ENCODE data around the gene TCF12. TPM values are rescaled to one million over a fixed set of nuclear protein-coding genes. Genes with fewer than 3 reads are reported as not detected.

The TCF12 gene
- total and polyA plus RNA-seq, 2 donors (not counting 3 experiments of a cell fraction or from before 2014, with no cell fraction given) = 72.1 to 133 TPM

DNA sequence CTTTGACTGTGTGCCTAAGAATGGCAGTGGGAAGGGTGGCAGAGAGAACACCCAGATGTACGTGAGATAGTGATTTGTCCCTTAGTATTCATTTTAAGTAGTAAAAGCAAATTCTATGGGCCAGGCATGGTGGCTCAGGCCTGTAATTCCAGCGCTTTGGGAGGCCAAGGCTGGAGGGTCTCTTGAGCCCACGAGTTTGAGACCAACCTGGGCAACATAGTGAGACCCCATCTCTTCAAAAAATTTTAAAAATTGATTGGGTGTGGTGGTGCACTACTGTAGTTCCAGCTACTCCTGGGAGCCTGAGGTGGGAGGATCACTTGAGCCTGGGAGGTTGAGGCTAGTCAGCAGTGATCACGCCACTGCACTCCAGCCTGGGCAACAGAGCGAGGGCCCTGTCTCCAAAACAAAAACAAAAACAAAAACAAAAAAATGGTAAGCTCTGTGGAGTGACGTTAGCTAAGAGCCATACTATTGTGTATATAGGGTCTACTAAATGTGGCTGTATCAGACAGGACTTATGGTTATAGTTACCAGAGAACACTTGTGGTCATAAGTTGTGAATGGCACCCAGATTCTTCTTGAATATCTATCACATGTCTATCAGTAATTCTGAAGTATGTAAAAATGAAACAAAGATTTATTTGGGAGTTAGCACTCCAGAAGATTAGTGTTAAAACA lies 171.5 kb downstream of the TCF12 start:
- TF ChIP-seq GATA2 (IDR thresholded peaks at IDR 0.05; ENCODE audit: insufficient read depth, insufficient read length, low read depth, low read length) = no peak
- TF ChIP-seq, protein P1, sequence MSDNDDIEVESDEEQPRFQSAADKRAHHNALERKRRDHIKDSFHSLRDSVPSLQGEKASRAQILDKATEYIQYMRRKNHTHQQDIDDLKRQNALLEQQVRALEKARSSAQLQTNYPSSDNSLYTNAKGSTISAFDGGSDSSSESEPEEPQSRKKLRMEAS (IDR thresholded peaks at IDR 0.05; ENCODE audit: insufficient read depth, insufficient read length) = no peak
- TF ChIP-seq POLR2A (IDR thresholded peaks at IDR 0.05; ENCODE audit: low read depth, low read length) = no peak
- TF ChIP-seq EZH2 (IDR thresholded peaks at IDR 0.05; ENCODE audit: borderline replicate concordance, low read depth, low read length, severe bottlenecking) = no peak
- no peak for TF ChIP-seq FOS (IDR thresholded peaks at IDR 0.05; ENCODE audit: borderline replicate concordance, insufficient read depth, low read length)
- TF ChIP-seq POLR2AphosphoS5 (IDR thresholded peaks at IDR 0.05; ENCODE audit: insufficient read depth, low read depth, low read length) = no peak
- no peak for TF ChIP-seq CTCF (IDR thresholded peaks at IDR 0.05; ENCODE audit: extremely low read depth in 1 of 2, insufficient read depth in 1 of 2, low read depth in 1 of 2, low read length in 2 of 2)
- TF ChIP-seq JUN (IDR thresholded peaks at IDR 0.05; ENCODE audit: borderline replicate concordance, insufficient read depth, insufficient read length, low read depth) = no peak
- no peak for TF ChIP-seq MYC (IDR thresholded peaks at IDR 0.05; ENCODE audit: low read depth, low read length)
- H3K9ac ChIP-seq (replicated peaks; ENCODE audit: extremely low read depth, insufficient read depth, low read length) = no peak overlapping the region
- DNase-seq (ENCODE audit: low read depth, low spot score) = no peak
- POLR2A ChIA-PET = no interaction called here
- H3K36me3 ChIP-seq (ENCODE audit: control insufficient read depth in 2 of 2, extremely low read depth in 1 of 2, insufficient read depth in 2 of 2, low read length in 2 of 2) = no peaks in the 10 kb centered on the region
- H3K79me2 ChIP-seq (ENCODE audit: control insufficient read depth, insufficient read depth, low read length) = peaks cover 46% of the 10 kb centered on the region
- no peak for FAIRE-seq
- no peaks in the 10 kb centered on the region for H3K27me3 ChIP-seq (ENCODE audit: control insufficient read depth in 2 of 2, insufficient read depth in 2 of 2, low read length in 2 of 2)
- H4K20me1 ChIP-seq (replicated peaks; ENCODE audit: control insufficient read depth, extremely low read depth, insufficient read depth, low read length) = peaks cover 6% of the 10 kb centered on the region
- H3K4me1 ChIP-seq (ENCODE audit: control insufficient read depth, extremely low read depth, insufficient read depth, low read length) = peaks cover 15% of the 10 kb centered on the region
- H3K27ac ChIP-seq (ENCODE audit: insufficient read depth, low read depth, low read length) = no peak overlapping the region
- dilution Hi-C loops (cut with MboI; ENCODE audit: extremely low pct_ligation_motif_present, low sequenced_read_pairs) = no loop called here
- intact Hi-C loops (cut with micrococcal nuclease) = no loop called here
- H2AFZ ChIP-seq (ENCODE audit: low read depth, low read length) = no peak overlapping the region
- H3K4me3 ChIP-seq (replicated peaks in 1 of 3; ENCODE audit: insufficient read depth in 1 of 3, low read depth in 1 of 3, low read length in 3 of 3) = no peak overlapping the region
- CTCF ChIA-PET = interaction anchor here (1.1 kb wide), 1 partner anchor 661 kb away, joined by 3 read pairs; no protein-coding TSS in a partner anchor
- H3K9me3 ChIP-seq (replicated peaks; ENCODE audit: control insufficient read depth, insufficient read depth, low read length) = no peaks in the 10 kb centered on the region
- BruUV-seq (replicated peaks) = no TSS peak
- H3K9me1 ChIP-seq (replicated peaks; ENCODE audit: control insufficient read depth, extremely low read depth, insufficient read depth, low read length) = no peaks in the 10 kb centered on the region
- no peak overlapping the region for H3K4me2 ChIP-seq (ENCODE audit: insufficient read depth, low read length)
